GM18517 (cell line): ENCODE data around the gene GOLT1B.
"Not testable (repeated sequence)": the region's sequence is repeated elsewhere in the genome, so short reads cannot be mapped to it uniquely, and the experiment has no call there.

Experiments
- ATAC-seq: cut with Tn5 transposase; IDR thresholded peaks from one replicate; pipeline ENCODE4 v1.9.1; 2021; ENCODE audit warnings: mild to moderate bottlenecking, moderate library complexity; ENCODE audit not compliant: unreplicated experiment

The GOLT1B gene, protein sequence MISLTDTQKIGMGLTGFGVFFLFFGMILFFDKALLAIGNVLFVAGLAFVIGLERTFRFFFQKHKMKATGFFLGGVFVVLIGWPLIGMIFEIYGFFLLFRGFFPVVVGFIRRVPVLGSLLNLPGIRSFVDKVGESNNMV

DNA sequence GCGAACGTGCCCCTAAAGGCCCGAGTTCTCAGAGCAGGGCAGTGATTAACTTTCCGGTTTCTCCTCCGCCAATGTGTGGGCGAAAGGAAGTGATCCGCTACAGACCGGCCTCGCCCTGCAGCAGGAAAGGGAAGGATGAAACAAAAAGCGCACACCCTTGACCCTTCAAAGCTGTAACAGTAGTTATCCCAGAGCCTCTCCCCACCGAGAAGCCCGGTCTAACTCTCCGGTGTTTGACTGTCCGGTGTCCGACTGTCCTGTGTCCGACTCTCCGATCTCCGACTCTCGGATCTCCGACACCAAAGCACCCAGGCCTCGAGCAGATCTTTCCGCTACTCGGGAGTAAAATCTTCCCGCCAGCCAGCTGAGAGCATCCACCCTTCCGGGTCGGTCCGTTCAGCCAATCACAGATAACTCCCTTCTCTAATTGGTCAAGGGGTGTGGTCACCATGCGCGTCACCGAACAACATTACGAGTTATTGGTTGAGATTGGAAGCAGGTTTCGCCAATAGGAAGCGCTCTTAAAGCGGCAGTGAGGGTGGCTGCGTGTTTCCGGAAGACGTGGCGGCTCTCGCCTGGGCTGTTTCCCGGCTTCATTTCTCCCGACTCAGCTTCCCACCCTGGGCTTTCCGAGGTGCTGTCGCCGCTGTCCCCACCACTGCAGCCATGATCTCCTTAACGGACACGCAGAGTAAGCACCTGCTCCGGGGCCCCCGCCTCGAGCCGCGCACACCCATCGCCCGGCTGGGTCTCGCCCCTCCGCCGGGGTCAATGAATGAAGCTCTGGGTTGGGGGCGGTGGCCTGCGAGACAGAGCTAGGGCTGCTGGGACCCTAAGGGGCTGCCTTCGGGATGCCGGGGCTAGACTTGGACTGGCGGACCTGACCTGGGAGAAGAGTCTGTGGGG lies at the start of gene GOLT1B, which contains the start of gene RECQL:
GOLT1B (plus strand) TSS at position 532 of the 906 bp plus-strand sequence; CDS start at position 667, 135 bp downstream.
RECQL (minus strand) TSS at position 378 of the 906 bp plus-strand sequence. CDS start 2,065 bp downstream, outside the sequence.
- ATAC-seq: peak; percentile 99

DNA sequence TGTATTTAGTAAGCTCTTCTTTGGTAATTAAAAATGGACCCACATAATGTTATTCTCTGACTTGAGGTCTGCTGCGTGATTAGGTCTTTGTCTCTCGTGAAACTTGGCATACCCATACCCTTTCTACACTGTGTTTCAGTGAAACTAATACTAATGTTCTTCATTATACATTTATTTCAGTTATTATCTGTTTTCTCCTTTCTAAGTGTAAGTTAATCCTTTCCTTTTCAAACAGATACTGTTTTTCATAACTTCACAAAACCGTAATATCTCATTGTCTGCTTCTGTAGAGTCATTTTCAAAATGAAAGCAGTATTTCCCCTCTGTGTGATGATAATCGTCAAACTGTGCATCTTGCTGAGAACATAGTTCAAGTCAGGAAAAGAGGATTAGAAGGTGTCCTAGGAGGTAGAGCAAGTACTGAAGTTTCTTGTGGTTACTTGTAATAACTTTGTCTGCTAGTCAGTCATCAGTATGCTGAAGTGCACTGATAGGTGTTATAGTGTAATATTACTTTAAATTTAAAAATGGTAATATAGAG lies 48.2 kb upstream of the GOLT1B start:
- peak; percentile 90 for ATAC-seq

DNA sequence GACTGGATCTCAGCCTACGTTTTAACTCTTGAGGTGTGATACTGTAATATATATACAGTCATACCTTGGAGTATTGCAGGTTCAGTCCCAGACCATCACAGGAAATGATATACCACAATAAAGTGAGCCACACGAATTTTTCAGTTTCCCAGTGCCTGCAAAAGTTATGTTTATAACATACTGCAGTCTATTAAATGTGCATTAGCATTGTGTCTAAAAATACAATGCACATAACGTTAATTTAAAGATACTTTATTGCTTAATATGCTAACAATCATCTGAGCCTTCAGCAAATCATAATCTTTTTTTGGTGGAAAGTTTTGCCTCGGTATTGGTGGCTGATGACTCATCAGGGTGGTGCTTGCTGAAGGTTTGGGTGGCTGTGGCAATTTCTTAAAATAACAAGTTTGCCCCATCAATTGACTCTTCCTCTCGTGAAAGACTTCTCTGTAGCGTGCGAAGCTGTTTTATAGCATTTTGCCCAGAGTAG lies 45.3 kb upstream of the GOLT1B start:
- ATAC-seq: no peak

DNA sequence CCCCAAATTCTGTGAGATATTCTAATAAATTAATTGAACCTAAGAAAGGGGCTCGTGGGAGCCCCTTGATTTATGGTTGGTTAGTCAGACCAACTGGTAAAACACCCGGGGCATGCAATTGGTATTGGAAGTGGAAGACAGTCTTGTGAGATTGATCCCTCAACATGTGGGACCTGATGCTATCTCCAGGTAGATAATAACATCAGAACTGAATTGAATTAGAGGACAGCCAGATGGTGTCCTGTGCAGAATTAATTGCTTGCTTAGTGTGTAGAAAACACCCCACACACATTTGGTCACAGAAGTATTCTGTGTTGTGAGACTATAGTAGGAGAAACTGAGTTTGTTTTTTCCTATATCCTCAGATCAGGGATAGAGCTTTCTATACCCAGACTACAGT lies 42.1 kb upstream of the GOLT1B start:
- ATAC-seq: no peak

DNA sequence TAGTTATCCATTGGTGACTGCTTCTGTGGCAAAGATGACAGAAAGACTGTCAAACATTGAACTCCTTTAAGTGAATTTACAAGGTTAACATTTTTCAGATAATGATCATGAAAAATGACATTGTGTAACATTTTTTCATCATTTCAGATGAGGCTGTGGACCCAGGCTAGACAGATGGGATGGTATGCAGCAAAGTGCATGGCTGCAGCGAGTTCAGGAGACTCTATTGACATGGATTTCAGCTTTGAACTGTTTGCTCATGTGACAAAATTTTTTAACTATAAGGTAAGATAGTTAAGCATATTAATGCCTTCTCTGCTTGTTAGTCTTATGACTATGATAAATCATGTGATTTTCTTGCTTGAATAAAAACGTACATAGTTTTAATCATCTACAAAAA lies 34.3 kb upstream of the GOLT1B start:
- not testable (repeated sequence) for ATAC-seq

DNA sequence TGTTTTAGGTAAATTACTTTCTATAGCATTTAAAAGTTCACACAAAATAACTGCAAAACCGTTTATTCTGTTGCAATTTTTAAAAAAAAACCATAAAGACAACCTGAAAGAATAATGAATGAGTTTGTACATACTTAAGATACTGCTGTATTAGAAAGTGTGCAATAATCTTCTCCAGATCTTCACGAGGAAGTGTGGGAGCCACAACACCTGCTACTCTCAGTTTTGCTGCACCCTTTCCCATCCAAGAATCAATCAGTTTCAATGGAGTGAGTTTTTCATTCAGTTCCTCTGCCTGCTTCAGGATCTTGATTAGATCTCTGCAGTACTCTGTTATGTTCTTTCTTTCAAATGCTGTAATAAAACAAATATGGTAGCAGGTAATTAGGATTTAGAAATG lies 30.3 kb upstream of the GOLT1B start:
- no peak for ATAC-seq

DNA sequence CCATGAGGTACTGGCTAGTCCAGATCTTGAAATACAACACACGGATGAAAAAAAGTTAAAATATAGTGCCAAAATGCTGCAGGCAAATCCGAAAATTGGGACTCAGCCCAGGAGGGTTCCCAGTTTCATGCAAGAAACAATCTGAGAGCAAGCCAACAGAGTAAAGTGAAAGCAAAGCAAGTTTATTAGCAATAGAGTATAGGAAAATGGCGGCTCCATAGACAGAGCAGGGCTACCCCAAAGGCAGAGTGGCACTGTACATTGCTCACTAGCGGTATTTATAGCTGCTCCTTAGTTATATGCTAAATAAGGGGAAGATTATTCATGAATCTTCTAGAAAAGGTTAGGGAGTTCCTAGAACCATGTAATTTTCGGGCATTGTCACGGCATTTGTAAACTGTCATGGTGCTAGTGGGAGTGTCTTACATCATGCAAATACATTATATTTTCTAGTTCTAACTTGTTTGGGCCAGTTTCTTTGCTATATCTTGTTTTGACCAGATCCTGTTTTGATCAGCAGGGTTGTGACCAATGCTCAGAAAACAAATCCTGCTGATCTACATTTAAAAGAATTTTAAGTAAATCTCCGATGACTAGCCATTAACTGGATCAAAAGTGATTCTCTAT lies 29.3 kb upstream of the GOLT1B start:
- ATAC-seq: no peak

DNA sequence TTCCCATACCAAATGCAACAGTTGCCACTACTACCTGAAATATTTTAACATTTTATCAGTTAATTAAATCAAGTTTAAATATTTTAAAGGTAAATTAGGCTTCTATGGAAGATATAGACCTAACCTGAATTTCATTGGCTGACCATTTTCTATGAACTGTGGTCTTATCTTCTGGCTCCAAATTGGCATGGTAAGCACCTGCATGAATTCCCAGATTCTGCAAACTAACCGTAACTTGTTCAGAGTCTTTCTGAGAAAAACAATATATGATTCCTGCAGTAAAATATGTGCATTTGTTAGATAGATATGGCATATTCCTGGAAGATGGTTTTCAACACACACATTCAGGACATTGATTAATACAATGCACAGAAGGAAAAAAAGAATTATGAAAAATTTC lies 26.0 kb upstream of the GOLT1B start:
- no peak for ATAC-seq

DNA sequence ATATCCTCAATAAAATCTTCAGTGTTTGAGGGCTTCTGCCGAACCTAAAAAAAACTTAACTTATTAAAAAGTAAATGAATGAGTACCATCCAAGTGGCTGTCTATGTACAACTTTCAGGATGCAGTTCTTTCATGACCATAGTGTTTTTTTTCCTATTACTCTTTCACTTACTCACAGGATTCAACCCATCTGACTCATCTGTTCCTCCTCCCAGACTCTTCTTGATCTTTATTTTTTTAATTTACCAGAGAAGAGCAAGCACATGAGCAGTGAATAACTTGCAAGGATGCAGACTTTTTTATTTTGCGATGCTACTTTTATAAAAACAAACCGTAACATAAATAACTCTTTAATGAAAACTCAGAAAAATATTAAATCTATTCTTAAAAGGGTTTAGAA lies 24.6 kb upstream of the GOLT1B start:
- no peak for ATAC-seq

DNA sequence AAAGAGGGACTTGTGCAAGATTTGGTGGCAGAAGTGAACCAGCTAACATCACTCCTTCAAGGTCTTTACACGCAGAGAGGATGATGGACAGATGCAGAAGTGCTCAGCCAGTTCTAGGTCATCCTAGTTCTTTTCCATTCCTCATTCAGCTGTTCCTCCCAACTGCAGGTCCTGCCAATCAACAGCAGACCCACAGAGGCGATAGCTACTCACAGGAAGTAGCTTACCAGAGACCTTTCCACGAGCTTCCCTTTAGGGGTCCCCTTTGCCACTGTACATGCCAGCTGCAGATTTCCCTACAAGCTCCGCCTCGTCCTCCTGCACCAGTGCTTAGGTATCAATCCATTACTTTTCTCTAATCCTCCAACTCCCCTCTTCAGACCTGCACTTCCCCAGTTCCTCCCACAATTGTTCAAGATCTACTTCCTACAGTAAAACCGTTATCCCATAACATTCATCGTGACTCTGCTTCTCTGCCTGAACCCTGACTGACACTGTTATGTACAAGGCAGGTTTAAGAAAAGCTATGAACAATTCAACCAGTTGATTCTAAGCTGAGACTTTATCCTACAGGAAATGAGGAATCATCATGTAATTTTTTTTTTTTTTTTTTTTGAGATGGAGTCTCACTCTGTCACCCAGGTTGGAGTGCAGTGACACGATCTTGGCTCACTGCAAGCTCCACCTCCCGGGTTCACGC lies 22.7 kb upstream of the GOLT1B start:
- ATAC-seq: no peak

DNA sequence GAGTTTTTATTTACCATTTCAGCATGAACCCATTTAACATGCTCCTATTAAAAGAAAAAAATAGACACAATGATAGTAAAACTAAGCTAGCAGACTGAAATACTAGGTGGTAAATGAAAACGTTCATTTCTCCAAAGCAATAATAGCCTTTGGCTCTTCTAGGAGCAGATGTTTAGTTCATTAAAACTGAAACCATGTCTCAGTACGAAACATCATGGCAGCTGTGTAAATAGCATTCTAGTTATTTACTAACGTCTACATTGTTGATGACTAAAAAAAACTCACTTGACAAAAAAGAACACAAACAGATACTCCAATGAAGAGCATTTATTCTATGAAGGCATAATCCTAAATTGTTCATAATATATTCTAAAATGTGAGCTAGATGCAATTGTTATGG lies 18.1 kb upstream of the GOLT1B start:
- ATAC-seq: no peak

DNA sequence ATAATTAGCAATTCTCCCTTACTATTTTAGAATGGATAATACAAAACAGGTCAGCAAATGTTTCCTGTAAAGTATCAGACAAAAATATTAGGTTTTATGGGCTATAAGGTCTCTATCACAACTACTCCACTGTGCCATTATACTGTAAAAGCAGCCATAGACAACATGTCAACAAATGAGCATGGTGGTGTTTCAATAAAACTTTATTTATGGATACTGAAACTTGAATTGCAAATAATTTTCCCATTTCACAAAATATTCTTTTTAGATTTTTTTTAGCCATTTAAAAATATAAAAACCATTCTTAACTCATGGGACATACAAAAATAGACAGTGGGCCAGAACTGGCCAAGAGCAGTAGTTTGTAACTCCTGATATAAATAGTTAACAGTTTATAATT lies 15.6 kb upstream of the GOLT1B start:
- ATAC-seq: no peak

DNA sequence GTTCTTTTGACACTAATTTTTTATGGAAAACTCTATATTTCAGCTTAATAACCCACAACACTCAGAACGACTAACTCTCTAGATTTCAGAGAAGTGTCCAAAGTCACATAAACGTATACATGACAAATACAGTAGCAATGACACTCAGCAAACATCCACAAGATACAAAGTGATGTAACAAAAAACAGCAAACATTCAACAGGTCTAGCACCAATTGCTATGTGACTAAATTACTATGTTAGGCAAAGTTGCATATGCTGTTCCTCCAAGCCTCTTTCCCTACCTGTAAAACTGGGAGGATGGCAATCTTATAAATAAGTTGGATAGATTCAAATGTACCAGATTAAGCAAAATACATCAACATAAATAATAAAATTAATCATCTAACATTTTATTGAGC lies 1.8 kb upstream of the GOLT1B start:
- ATAC-seq: no peak

DNA sequence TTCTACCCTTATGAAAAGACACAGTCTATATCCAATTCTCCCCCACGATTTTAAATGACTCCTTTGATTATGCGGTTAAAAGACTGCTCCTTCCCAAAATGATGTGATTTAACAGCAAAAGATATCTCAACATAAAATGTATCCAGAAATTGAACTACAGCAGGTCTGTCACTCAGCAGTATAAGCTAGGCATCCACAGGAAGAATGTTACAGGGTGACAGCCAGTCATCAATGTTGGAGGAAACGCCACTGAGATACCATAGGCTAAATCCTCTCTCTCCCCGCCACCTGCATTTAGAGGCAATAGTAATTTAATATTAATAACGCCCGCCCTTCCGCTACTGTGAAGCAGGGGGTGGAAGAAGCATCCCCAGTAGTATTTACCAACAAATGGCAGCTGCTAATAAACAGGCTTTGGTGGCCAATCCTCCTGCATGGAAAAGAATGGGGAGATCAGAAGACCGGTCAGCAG lies 767 bp upstream of the GOLT1B start:
- peak; percentile 1 for ATAC-seq

DNA sequence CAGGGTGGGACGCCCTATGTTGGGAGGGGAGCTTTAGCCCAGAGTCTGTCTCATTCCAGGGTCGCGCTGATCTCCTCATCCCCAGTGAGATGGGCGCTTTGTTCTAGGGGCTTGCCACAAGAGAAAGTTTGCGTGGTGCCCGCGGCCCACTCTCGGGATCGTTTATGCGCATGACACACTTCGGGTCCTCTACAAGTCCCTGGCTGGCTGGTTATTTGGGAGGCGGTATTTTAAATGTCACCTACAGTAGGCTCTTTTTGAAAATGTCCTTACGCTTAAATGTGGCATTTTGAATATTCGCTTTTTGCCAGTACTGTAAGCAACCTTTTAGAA lies 541 bp downstream of the GOLT1B start:
- peak; percentile 0 for ATAC-seq

DNA sequence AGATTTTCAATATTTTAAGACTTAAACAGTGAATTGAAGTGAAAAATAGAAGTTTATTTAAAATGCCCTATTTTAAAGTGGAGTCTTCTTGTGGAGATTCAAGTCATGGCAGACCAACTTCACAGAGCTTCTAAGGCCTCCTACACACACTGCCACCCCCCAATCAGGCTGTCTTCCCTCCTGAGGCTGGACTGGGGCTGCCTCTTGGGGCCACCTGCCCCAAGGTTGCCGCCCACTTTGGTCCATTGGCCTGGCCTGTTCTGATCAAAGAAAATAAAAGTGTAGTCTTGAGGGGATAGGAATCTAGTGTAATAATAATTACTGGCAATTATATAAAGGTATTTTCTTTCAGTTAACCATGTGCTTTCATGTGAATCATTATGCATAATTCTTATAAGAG lies 1.3 kb downstream of the GOLT1B start:
- ATAC-seq: no peak

DNA sequence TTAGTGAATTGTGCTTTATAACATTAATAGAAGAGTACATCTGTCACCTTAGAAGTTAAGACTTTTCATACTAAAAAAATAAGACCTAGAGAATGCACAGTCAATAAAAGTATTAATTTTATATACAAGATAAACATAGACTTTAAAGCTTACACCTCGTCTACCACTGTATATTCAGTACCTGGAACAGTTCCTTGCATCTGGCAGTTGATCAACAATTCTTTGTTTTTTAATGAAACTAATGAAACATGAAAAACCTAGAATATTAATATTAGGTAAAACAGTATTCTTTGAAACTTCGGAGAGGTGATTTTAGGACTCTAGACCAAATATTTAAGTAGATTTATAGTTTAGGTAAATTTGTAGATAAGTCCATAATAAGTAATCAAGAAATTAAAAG lies 4.3 kb downstream of the GOLT1B start:
- no peak for ATAC-seq

DNA sequence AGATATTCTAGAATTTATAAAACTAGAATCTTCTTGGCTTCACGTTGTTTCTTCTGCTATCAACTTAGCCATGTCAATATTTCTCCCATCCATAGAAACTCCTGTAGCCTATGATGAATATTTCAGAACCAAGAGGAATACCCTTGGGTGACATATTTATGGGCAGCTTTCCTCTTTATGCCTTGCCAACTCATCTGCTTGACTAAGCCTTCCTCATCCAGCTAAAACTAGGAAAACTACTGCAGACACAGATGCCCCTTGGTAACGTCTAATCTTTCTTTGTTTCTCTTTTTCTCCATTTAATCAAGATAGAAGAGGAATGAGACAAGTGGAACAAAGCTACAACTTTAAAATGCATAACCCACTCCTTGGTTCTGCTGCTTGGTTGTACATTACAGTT lies 6.3 kb downstream of the GOLT1B start:
- no peak for ATAC-seq

DNA sequence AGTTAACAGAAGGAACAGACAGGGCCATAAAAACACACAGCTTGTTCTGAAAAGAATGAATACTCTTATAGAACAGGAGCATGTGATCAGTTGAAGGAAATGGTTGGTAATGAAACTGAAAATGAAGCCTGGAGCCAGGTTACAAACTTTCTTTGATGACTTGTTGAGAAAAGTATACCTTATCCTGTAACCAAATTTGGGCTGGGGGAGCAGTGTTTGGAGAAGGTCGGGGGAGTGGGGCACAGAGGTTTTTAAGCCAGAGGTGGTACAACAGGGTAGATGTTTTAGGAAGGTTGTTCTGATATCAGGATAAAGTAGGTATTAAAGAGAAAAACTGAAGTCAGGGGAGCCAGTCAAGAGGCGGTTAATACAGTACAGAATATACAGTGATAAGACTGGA lies 8.2 kb downstream of the GOLT1B start:
- ATAC-seq: peak; percentile 93

DNA sequence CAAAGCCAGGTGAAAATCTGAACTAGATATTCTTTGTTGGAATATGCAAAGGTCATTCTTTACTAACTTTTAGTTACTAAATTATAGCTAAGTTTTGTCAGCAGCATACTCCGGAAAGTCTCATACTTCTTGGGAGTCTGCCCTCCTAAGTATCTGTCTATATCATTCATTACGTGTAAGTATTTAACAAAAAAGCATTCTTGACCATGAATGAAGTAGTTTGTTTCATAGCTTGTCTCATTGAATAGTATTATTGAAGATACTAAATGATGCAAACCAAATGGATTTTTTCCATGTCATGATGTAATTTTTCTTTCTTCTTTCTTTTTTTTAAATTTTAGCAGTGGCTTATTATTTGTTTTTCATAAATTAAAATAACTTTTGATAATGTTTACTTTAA lies 14.7 kb downstream of the GOLT1B start:
- no peak for ATAC-seq

DNA sequence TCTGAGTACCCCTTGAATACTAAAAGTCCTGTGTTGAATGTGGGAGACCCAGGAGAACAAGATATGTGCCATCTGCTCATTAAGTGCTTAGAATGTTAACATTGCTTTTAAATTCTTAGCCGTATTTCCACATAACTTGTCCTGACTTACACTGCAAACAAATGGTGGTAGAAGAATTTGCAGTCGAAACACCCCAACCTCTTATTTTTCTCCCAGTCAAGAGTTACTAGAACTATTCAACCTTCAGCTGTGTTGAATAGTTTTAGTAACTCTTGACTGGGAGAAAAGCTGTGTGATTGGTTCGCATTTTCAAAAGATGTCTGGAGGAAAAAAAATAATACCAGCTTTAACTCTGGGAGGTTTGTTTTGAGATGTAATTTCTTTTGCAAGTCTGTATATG lies 16.9 kb downstream of the GOLT1B start:
- no peak for ATAC-seq
